CD4-positive, alpha-beta T cell treated with Interleukin-2 at 100 ng/mL for 4 hours (primary cell): ENCODE data around the gene CUEDC1.
A peak's percentile ranks its signal among the peaks of the same experiment; 100 is the strongest.

Experiments
- DNase-seq: peaks from one replicate; pipeline ENCODE4 v3.0.0-alpha.2; 2020; ENCODE audit warnings: low spot score

The CUEDC1 gene

DNA sequence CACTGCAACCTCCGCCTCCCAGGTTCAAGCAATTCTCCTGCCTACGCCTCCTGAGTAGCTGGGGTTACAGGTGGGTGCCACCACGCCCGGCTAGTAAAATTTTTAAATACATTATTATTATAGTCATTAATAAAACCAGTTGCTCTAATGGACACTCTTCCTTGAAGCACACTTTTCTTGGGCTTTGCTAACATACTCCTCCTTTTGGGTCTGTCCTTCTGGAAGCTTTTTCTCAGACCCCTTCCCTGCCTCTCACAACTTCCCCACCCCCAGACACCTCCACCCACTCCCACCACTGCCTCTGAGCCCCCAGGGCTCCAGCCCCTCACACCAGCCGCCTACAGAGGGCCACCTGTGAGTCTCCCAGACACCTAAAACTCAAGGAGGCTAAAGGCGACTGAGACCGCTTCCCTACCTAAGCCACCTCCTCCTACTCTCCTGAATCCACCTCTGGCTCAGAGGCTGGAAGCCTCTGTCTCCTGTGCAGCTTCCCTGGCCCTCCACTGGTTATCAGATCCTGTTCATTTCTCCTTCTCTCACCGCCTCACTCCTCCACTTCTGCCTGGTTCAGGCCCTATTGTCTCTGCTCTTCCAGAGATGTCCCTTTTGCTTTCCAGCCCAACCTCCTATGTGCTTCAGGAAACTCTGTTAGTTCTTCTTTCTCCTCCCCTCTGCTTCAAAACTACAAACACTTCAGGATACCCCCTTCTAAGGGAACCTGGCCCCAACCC, 2.1 kb upstream of the CUEDC1 start:
- no peak for DNase-seq

DNA sequence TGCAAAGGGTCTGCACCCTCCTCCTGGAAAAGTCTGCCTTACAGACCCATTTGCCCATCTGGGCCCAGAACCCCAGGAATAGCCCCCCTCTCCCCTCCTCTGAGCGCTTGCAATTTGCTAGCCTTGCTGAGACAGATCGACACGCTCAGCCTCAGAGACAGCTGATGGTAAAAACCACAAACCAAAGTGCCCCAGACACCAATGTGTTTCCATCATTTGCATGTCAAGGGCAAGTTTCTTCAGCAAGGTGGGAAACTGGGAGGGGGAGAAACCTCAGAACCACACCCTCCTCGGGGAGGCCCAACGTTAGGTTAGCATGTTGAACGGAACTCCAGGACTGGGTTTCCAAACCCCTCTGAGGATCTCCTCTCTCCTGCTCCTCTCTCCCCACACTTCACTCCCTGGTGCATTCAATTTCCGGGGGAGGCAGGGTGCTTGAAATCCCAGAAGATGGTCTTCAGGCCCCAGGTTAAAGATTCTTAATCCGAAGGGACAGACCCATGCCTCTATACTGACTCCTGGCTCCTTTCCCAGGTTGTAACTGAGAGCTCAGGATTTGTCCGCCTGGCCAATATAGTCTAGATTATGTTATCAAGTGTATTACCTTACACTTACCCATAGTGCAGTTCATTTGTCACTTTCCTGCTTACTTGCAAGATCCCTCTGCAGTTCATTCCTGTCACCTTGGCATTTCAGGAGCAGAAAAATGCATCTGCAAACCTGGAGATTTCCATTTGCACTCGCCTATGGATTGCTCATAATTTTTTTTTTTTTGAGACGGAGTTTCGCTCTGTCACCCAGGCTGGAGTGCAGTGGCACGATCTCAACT, 1.3 kb upstream of the CUEDC1 start:
- peak; percentile 50 for DNase-seq

DNA sequence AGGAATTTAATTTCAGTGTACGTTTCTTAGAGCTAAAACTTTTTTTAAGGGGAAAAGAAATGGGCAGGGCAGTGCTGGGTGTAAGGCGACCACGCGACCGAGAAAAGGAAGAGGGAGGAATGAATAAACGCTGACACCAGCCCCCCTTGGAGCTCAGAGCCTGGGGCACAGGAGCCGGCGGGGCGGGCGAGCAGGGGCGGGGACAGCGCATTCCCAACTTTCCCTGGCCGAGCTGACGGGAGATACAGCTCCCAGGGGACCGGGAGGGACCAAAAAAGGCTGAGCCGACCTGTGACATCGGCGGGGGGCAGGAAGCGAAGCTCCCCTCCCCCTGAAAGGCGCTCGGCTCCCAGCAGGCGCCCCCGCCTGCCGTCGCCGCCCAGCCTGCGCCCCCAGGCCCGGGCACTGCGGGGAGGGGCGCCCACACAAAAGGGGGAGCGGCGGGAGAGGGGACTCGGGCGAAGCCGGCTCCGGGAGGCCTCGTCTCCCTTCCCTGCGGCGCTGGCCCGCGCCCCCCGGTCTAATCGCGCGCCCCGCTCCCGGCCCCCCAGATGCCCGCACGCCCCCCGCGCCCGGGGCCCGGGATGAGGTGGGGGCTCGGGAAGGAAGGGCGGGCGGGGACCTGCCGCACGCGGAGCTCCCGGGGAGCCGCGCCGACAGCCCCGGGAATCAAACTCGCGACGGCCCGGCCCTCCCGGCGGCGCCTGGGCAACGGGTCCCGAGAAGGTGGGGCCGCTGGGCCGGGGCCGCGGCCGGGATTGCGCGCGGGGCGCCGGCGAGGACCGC, 622 bp downstream of the CUEDC1 start:
- no peak for DNase-seq

DNA sequence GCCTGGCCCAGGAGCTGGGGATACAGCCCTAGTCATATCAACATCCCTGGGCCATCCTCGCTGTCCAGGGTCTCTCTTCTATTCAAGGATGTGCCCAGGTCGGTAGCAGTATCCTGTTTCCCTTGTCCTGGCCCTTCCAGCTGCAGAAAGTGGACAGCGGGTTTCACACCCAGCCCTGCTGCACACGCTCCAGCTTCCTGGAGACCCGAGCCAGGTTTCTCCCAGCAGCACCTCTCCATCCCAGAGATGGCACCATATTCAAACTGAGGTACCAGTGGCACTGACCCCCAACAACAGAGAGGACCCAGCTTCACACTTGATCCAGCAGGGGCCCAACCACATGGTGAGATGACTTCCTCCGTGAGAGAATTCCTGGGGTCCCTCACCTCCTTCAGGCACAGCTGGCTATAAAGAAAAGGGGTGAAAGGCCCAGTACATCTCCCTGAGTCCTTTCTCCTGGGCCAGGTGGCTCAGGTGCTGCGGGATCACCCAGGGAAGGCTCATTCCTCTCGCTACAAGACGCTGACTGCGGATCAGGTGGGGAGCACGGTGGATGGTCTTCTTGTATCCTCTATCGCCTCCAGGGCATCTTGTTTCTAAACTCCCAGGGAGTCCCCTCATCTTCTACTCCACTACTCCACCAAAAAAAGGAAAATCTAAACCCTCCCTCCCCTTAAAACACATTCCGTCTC, 1.4 kb downstream of the CUEDC1 start:
- no peak for DNase-seq

DNA sequence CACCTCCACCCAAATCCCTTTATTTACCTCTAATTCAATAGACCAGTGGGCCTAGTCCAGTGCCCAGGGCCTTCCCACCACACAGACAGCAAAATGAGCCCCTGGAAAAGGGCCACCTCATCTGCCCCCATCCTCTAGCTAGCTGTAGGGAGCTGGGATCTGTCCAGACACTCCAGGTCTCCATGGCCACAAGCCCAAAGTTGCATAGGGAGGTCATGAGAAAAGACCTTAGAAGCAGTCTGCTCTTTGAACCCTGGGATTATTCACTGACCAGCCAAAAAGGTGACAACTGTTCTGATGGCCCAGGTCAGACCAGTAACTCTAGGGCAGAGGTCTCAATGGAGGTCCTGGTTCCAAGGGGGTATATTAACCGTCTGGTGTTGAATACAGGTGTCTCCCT, 2.0 kb downstream of the CUEDC1 start:
- no peak for DNase-seq

DNA sequence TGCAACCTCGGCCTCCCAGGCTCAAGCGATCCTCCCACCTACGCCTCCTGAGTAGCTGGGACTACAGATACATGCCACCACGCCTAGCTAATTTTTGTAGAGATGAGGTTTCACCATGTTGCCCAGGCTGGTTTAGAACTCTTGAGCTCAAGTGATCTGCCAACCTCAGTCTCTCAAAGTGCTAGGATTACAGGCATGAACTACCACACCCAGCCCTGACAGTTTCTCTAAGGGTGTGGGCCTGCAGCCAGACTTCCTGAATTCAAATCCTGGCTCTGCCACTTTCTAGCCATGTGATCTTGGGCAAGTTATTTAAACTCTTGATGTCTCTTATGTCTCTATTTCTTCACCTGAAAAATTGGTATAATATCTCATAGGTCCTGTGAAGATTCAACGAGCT, 5.6 kb downstream of the CUEDC1 start:
- DNase-seq = no peak

DNA sequence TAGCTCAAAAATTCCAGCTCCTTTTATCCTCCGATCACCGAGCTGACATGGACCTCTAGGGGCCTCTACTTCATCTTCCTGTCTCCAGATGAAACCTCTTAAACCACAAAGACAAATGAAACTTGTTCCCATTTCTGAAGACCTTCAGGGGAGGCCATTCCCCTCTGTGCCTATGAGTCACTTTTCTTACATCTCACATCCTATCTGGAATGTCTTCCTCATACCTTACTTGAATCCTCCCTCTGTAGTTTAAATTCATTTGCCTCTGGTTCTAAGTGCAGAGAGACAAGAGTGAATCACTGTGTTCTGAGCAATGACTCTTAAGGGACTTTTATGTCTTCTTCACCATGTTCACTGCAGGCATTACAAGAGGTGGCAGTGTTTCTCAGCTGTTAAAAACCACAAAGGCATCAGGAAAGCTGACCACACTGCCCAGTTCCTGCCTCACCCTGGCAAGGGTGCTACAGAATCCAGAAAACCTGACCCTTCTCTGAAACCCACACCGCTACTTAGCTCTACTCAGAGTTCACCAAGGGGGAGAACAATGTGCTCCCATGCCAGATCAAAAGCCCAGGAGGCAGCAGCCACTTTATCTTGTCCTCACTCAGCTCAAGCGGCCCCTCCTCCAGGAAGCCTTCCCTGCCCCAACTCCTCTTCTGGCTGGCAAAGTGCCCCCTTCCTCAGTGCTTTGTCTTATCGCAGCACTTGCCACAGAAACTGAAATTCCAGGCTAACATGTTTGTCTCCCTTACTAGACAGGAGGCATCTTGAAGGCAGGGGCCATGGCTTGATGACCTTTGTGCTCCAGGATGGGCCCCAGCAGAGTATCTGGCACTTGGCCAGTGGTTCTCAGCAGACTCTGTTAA, 6.4 kb downstream of the CUEDC1 start:
- DNase-seq = no peak

DNA sequence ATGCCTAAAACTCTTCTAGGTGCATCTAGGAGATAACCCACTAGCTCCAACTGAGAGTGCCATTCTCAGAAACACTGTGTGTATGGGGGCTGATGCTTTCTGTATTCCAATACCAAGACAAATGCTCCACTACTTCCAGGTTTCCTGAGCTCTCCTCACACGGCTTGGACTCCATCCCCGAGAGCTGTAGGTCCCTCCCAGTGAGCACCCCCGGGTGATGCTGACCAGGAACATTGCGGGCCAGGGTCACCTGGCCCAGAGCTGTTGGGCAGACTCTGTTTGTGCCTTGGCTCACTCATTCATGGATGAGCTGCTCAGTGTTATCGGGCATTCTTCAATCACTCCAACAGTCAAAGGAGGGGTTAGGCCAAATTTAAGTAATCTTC, 7.0 kb downstream of the CUEDC1 start:
- no peak for DNase-seq

DNA sequence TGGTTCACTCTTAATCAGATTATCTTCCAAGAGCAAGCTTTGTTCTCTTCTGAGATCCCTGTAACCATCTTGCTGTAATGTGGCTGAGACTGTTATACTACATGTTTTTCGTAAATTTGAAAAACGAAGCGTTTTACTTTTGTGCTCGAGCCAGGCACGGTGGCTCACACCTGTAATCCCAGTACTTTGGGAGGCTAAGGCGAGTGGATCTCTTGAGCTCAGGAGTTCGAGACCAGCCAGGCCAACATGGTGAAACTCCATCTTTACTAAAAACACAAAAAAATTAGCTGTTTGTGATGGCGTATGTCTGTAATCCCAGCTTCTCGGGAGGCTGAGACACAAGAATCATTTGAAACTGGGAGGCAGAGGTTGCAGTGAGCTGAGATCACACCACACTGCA, 7.8 kb downstream of the CUEDC1 start:
- no peak for DNase-seq

DNA sequence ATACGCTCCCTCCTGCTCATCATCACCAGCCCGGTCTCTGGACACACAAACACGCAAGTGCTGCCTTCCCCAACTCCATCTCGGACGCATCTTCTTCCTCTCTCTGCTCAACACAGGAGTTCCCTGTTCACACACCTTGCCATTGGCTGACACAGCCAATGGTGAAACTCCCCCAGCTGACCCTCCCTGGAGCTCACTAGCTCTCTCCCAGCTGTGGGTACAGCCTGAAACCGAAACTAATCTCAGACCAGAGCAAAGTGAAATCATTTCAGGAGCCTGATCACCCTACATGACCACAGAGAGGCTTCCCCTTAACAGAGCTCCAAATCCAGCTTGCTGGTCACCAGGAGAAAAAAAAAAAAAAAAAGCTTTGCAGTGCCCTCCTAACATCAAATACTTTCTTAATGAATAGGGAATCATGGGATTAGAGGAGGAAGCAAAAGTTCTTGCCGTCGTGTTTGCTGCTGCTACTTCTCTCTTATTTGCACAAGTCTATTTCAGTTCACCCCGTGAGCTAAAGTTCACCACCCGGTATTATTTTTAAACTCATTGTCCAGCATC, 8.3 kb downstream of the CUEDC1 start:
- DNase-seq = peak; percentile 47

DNA sequence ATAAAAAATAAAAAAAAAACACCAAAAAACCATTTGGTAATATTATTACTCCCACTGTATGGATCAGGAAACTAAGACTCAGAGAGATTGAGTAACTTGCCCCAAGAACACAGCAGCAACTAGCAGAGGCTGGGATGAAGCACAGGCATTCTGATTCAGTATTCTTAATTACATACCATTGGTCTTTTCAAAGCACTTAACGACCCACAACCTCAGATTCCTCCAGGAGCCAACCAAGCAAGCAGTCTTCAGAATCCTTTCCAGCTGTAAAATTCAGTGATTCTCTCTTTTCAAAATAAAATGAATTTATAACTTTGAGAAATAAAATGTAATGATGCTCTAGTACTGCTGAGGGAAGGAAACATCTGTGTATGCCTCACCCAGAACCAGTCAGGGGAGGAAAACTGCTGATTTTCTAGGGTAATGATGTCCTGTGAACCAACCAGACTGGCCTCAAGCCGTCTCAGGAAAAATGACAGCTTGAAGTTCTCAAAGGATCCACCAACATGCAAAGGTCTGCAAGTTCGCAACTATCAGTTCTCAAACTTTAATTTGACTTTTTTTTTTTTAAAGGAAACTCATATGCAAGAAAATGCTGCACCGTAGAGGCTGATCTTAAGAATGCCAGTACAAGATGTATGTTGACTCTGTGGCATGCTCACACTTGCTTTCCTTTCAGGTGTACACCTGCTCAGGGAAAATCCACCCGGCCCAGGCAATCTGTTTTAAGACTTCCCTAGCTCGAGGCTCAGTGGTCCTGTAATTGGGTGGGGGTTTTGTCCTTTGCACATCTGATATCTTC, 9.0 kb downstream of the CUEDC1 start:
- DNase-seq = no peak

DNA sequence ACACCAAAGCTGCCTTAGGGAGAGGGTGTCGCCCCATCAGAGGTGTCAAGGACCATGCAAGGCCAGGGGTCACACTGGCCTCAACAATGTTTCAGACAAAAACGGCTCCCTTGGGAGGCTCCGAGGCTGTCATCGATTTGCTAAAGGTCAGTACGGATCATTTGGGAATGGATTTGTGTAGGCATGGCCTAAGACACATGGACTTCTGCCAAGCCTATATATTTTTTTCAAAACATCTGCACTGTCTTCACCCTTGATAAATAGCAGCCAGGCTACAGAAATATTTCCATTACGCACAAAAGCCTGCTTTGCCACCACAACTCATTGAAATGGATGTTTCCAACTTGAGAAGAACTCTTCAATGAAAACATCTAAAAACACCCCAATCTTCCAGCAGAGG, 10.3 kb downstream of the CUEDC1 start:
- no peak for DNase-seq

DNA sequence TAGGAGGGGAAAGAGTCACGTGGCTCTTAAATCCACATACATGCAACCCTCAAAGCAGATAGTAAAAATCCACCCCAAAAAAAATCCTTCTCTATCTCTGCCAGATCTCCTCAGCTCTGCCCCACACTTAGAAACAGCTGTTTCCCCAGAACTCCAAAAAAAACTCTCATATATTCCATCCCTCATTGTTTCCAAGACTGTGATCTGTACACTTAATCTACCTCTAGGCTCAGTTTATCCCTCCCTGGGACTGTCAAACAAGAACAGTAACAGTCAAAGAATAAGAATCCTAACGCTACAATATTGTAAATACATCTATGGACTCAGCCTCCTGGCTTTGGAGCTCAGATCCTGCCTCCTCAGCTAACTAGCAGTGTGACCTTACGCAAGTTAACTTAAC, 11.6 kb downstream of the CUEDC1 start:
- DNase-seq = no peak

DNA sequence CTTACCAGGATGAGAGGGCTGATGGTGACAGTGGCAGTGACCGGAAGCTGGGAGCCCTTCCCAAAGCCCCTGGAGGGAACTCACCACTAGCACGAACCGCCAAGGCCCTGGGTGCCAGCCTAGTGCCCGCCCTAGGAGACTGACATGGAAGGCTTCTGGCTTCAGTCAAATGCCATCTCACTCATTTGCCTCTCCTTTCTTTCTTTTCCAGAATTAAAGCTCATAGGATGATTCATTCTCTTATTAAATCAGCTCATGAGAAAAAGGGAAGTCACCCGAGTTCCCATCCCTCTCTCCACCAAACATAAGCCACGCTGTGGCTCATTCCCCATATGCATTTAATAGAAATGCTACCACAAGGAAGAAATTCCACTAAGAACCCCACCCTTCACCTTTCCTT, 12.1 kb downstream of the CUEDC1 start:
- no peak for DNase-seq

DNA sequence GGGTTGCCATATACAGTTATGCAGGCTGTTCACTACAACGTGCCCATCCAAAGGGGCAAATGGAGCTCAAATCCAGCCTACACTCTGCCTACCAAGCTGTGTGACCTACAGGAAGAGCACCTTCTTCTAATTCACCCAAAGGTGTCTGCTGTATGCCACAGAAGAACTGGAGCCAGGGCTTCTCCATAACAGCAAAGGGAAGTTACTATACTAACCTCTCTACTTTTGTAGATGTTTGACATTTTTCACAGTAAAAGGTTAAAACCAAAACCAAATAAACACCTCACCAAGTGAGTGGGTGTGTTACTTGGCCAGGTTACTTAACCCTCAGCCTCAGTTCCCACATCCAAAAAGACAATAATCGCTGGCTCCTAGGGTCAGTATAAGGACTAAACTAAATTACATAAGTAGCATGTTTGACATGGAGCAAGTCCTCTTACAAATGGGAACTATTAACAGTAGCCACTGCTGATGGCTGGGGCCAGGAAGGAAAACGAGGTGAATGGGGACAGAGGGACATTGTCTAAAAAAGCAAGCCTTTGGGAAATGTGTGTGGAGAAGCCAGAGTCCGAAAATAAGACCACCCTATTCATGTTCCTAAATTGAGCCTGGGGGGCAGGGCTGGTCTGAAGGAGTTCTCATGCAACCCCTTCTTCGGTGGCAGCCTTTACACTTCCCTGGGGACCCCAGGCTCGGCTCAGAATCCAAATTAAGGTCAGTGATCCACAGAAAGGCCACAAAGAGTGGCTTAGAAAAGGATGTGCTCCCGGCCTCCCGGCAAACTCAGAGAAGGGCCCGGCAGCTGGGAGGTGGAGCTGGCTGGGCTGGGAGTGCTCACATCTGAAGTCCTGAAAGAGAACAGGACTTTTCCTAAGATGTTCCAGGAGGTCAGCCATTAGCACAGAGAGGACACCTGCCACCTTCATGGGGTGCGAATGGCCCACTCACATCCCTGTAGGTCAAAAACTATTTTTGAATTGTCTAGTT, 13.5 kb downstream of the CUEDC1 start:
- no peak for DNase-seq

DNA sequence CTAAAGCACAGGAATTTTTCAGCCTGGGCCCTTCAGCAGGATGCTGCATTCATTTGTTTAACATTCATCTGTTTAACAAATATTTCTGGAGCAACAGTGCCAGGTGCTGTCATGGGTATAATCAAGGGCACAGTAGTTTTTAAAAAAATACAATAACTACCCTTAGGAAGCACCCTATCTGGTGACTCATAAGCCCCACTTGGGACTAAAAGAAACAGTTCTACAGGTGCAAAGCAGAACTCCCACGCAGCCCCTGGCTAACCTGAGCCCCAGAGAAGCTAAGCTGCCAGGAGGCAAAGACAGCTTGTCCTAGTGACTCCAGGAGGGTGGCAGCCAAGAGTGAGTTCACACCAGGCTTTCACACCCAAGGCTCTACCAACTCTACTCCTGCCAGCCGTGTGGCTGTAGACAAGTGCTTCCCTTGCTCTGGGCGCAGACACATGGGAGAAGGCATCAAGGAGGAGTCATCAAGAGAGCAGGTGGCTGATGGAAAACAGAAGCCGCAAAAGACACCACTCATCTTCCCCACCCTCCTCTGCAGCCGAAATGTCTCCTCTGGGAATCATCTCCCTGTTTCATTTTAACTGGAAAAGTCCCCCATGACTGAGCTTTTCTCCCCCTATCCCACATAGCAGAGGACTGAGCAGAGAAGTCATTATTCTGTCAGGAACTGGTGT, 14.4 kb downstream of the CUEDC1 start:
- no peak for DNase-seq

DNA sequence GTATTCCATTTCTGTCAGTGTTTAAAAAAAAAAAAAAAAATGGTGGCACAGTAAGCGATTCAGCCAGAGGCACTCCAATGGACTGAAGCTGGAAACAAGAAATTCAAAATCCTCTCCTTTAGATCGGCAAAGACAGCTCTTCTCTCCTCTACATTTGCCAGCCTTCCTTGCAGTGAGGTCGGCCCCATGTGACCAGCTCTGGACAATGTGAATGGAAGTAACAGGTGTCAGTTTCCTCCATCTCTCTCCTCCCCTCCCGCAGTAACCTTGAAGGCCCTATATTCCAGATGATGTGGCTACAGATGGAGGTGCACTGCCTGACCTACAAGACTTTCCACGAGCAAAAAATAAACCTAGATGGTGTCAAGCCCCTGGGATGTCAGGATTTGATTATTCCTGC, 15.0 kb downstream of the CUEDC1 start:
- DNase-seq = no peak

DNA sequence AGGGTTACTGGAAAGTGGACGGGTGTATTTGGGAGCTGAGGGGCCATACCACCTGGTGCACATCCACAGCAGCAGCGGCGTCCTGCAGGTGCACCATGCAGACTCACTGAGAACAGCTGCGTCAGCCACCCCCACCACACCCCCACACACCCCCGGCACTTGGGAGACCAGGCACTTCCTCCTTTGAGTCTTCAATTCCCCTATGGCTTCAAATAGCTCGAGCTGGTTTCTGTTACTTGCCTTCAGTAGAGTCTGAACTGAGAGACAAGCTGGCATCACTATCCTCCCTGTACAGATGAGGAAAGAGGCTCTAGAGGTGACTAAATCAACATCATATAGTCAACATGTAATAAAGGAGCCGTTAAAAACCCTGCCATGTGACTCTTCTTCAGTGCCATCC, 15.4 kb downstream of the CUEDC1 start:
- no peak for DNase-seq
